GM12878 (cell line): ENCODE results near the gene FKBP2. TPM values are rescaled to one million over a fixed set of nuclear protein-coding genes. Genes with fewer than 3 reads are reported as not detected.
A peak's percentile ranks its signal among the peaks of the same experiment; 100 is the strongest.

Experiments
- ATAC-seq: fragments of 200-7000 bp; cut with Tn5 transposase; 3 replicates; pipeline ENCODE4 v1.9.1; 2020; ENCODE audit warnings: mild to moderate bottlenecking, moderate library complexity
- BruUV-seq: library from RNA; stranded (reverse); fragments of 400-500 nt; replicated peaks from 2 replicates; lab custom pipeline; 2021; lab: Mats Ljungman, UMichigan
- CTCF ChIA-PET: fragments of 300-600 bp; sonication (Branson Sonifier 250); formaldehyde crosslinking; extraction: SDS; loops from one replicate; lab custom pipeline; 2021; ENCODE audit warnings: inconsistent platforms; lab: Yijun Ruan, JAX
- POLR2A ChIA-PET: fragments of 350-600 bp; formaldehyde crosslinking; extraction: SDS; loops from one replicate; lab custom pipeline; 2021; ENCODE audit warnings: inconsistent platforms; lab: Charles Lee
- RAD21 ChIA-PET: fragments of 300-600 bp; sonication (Branson Sonifier 250); formaldehyde crosslinking; loops from one replicate; lab custom pipeline; 2023; ENCODE audit warnings: antibody characterized with exemption; ENCODE audit not compliant: unreplicated experiment; lab: Charles Lee
- SMC1A ChIA-PET: fragments of 300-600 bp; sonication (Branson Sonifier 250); formaldehyde crosslinking; loops from one replicate; lab custom pipeline; 2023; ENCODE audit not compliant: unreplicated experiment, uncharacterized antibody; lab: Charles Lee
- DNase-seq: peaks from one replicate; pipeline ENCODE4 v3.0.0-alpha.2; 2011; ENCODE audit warnings: low read depth, low spot score
- FAIRE-seq: peaks from 3 replicates; lab custom pipeline; 2011; peaks lifted over from hg19 to GRCh38; lab: Jason Lieb, UNC
- H2AFZ ChIP-seq: 2 replicates; pipeline ENCODE4 v1.6.0; 2011; ENCODE audit warnings: low read depth, low read length, control low read depth; ENCODE audit not compliant: control insufficient read depth
- H3K27ac ChIP-seq: 2 replicates; pipeline ENCODE4 v1.5.1; 2011; ENCODE audit warnings: control low read depth; ENCODE audit not compliant: control insufficient read depth, insufficient read depth
- H3K27me3 ChIP-seq, 2 experiments: replicated peaks in 1 of 2; 2 replicates each; pipeline versions ENCODE4 v1.6.0 to v1.6.1; 2011; ENCODE audit warnings: low read length in 1 of 2; ENCODE audit not compliant: control insufficient read depth in 2 of 2, insufficient read depth in 2 of 2
- H3K36me3 ChIP-seq, 2 experiments: 2 replicates each; pipeline ENCODE4 v1.5.1; 2011; ENCODE audit warnings: low read length in 1 of 2; ENCODE audit not compliant: control insufficient read depth in 2 of 2, insufficient read depth in 2 of 2
- H3K4me1 ChIP-seq: 2 replicates; pipeline ENCODE4 v1.6.1; 2011; ENCODE audit warnings: mild to moderate bottlenecking, low read length, moderate library complexity, mixed read lengths; ENCODE audit not compliant: control insufficient read depth, insufficient read depth
- H3K4me2 ChIP-seq: 2 replicates; pipeline ENCODE4 v1.6.0; 2011; ENCODE audit warnings: control low read depth; ENCODE audit not compliant: control insufficient read depth, insufficient read depth
- H3K4me3 ChIP-seq: fragments of 200-600 bp; sonication (generic); 2 replicates; pipeline ENCODE4 v1.5.1; 2016
- H3K79me2 ChIP-seq: 2 replicates; pipeline ENCODE4 v1.6.0; 2011; ENCODE audit warnings: low read length; ENCODE audit not compliant: control insufficient read depth, insufficient read depth
- H3K9ac ChIP-seq: 2 replicates; pipeline ENCODE4 v1.8.0; 2011; ENCODE audit warnings: low read length, control low read depth, mixed read lengths; ENCODE audit not compliant: control insufficient read depth, insufficient read depth
- H3K9me3 ChIP-seq: replicated peaks from 3 replicates; pipeline ENCODE4 v1.5.1; 2011; ENCODE audit warnings: mild to moderate bottlenecking, low read length; ENCODE audit not compliant: control insufficient read depth, insufficient read depth
- H4K20me1 ChIP-seq: 2 replicates; pipeline ENCODE4 v1.6.0; 2011; ENCODE audit not compliant: control insufficient read depth, insufficient read depth
- HCFC1 ChIP-seq: fragments of 150-350 bp; IDR thresholded peaks from 2 replicates; pipeline ENCODE4 v1.6.1; 2014; ENCODE audit warnings: low read length
- HSF1 ChIP-seq: fragments of 150-350 bp; IDR thresholded peaks from 2 replicates; pipeline ENCODE4 v1.6.1; 2014; ENCODE audit warnings: mild to moderate bottlenecking, low read depth, low read length
- PML ChIP-seq: IDR thresholded peaks from 2 replicates; pipeline ENCODE4 v1.6.1; 2012; ENCODE audit warnings: low read length, inconsistent platforms
- POLR2A ChIP-seq: IDR thresholded peaks from 2 replicates; pipeline ENCODE4 v1.6.1; 2011; ENCODE audit warnings: low read depth, mild to moderate bottlenecking, low read length
- USF2 ChIP-seq: IDR thresholded peaks from 2 replicates; pipeline ENCODE4 v1.6.1; 2011; ENCODE audit warnings: low read depth, low read length, improper control_type of control experiment, borderline replicate concordance
- ZNF207 ChIP-seq: fragments of 450-650 bp; IDR thresholded peaks from 2 replicates; pipeline ENCODE4 v1.6.1; 2014; ENCODE audit warnings: antibody characterized with exemption, mild to moderate bottlenecking, borderline replicate concordance
- WGBS: methylation state at CpG from one replicate; pipeline ENCODE4 v1.1.6; 2016; ENCODE audit warnings: low lambda C conversion rate; ENCODE audit not compliant: insufficient replicate concordance, insufficient coverage; ENCODE audit errors: missing lambda C conversion rate; 5-methylcytosine and 5-hydroxymethylcytosine counted together
- in situ Hi-C: fragments of 300-500 bp; cut with MboI; formaldehyde crosslinking; loops from 9 replicates; pipeline ENCODE4 v1.14.3; 2018; ENCODE audit warnings: mixed read lengths
- intact Hi-C: fragments of 100-400 bp; cut with micrococcal nuclease; formaldehyde crosslinking; loops from one replicate; pipeline ENCODE4 v1.14.2; 2022; ENCODE audit not compliant: unreplicated experiment
- polyA plus RNA-seq, 11 experiments: library from polyadenylated mRNA; depleted of rRNA in 4 of 11; unstranded in 6 of 11; stranded (reverse) in 5 of 11; fragments of >200 nt; fragmentation: Nextera tagmentation in 4 of 11; fragmentation: Illumina TruSeq in 1 of 11; extraction: Ambion mirVana in 4 of 11; extraction: Trizol in 1 of 11; gene quantifications; 1 replicate in 1 of 11; 2 replicates in 10 of 11; pipeline versions ENCODE4 v1.2.1 to v1.2.3, GENCODE V29; 2011 to 2016; ENCODE audit warnings: inconsistent platforms in 2 of 11, missing spikeins in 2 of 11, low read depth in 1 of 11
- total RNA-seq, 4 experiments: library from RNA; depleted of rRNA in 3 of 4; stranded (reverse); fragments of >200 nt in 3 of 4; fragmentation: Illumina TruSeq in 1 of 4; extraction: Trizol in 1 of 4; gene quantifications; 2 replicates each; pipeline versions ENCODE4 v1.2.1 to v1.2.3, GENCODE V29; 2013 to 2021
- TF ChIP-seq, protein P1 (sequence below), 3 experiments: IDR thresholded peaks in 2 of 3; conservative IDR thresholded peaks in 1 of 3; 2 replicates each; pipeline ENCODE4 v1.5.1; 2011; ENCODE audit warnings: low read depth in 3 of 3, low read length in 3 of 3, mild to moderate bottlenecking in 3 of 3, control low read depth in 2 of 3, moderate library complexity in 2 of 3, inconsistent platforms in 1 of 3, mixed read lengths in 1 of 3; ENCODE audit not compliant: control insufficient read depth in 2 of 3, insufficient read depth in 1 of 3; ENCODE audit errors: extremely low read depth in 1 of 3

The FKBP2 gene
- total and polyA plus RNA-seq, 10 of the 15 experiments (the other 5 are each of a cell fraction or from before 2014, with no cell fraction given), result 1.8 to 99.7 (median 39.5) TPM

GRCh38 chr11:64218628-64219353 lies 22.1 kb upstream of the FKBP2 start (continued):
- TF ChIP-seq, protein P1, sequence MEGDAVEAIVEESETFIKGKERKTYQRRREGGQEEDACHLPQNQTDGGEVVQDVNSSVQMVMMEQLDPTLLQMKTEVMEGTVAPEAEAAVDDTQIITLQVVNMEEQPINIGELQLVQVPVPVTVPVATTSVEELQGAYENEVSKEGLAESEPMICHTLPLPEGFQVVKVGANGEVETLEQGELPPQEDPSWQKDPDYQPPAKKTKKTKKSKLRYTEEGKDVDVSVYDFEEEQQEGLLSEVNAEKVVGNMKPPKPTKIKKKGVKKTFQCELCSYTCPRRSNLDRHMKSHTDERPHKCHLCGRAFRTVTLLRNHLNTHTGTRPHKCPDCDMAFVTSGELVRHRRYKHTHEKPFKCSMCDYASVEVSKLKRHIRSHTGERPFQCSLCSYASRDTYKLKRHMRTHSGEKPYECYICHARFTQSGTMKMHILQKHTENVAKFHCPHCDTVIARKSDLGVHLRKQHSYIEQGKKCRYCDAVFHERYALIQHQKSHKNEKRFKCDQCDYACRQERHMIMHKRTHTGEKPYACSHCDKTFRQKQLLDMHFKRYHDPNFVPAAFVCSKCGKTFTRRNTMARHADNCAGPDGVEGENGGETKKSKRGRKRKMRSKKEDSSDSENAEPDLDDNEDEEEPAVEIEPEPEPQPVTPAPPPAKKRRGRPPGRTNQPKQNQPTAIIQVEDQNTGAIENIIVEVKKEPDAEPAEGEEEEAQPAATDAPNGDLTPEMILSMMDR (IDR thresholded peaks at IDR 0.05 in 2 of 3, conservative IDR thresholded peaks at IDR 0.05 in 1 of 3; ENCODE audit: control insufficient read depth in 2 of 3, extremely low read depth in 1 of 3, insufficient read depth in 1 of 3, low read depth in 3 of 3, low read length in 3 of 3), result no peak
- TF ChIP-seq PML (no peak), HCFC1 (no peak), ZNF207 (no peak)

DNA sequence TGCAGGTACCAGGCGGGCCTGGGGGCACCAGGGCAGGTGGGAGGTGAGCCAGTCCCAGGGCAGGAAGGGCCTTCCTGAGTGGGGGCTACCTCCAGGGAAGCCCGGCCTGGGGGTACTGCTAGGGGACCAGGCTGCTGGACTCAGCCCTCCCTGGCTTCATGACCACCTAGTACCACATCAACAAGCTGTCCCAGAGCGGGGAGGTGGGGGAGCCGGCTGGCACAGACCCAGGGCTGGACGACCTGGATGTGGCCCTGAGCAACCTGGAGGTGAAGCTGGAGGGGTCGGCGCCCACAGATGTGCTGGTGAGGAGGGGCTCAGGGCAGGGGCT lies 21.6 kb upstream of the FKBP2 start:
- 84% methylated on average over 7 of the region's 7 CpGs for WGBS
- no peak for TF ChIP-seq HSF1
- peak; percentile 48; the same call in 1 of the 2 replicates for TF ChIP-seq POLR2A
- no peak for TF ChIP-seq USF2
- H3K27ac ChIP-seq, result no peak overlapping the region
- SMC1A ChIA-PET, result no interaction called here
- RAD21 ChIA-PET, result no interaction called here
- no peak overlapping the region for H2AFZ ChIP-seq
- intact Hi-C loops, result no loop called here
- no peak for FAIRE-seq
- BruUV-seq, result no TSS peak
- ATAC-seq, result no peak
- no peak for DNase-seq
- CTCF ChIA-PET, result interaction anchor here (4.2 kb wide), 1 partner anchor 14 kb away, joined by 14 read pairs; the partner anchor contains the start of gene FERMT3
- H3K4me3 ChIP-seq, result no peak overlapping the region
- POLR2A ChIA-PET, result interaction anchor here (1.0 to 2.6 kb wide), 2 partner anchors 9 to 13 kb away, joined by 3 to 11 read pairs; partner anchors contain the start of gene FERMT3
- H3K79me2 ChIP-seq, result peaks cover 1% of the 10 kb centered on the region; the same call in 1 of the 2 replicates
- no peak overlapping the region for H3K9ac ChIP-seq
- no peaks in the 10 kb centered on the region for H3K27me3 ChIP-seq
- peaks cover 25 to 30% of the 10 kb centered on the region in 2 experiments for H3K36me3 ChIP-seq
- H4K20me1 ChIP-seq, result no peaks in the 10 kb centered on the region
- H3K4me2 ChIP-seq, result no peak overlapping the region
- H3K9me3 ChIP-seq, result no peaks in the 10 kb centered on the region
- in situ Hi-C loops, result no loop called here
- no peaks in the 10 kb centered on the region; the same call in 1 of the 2 replicates for H3K4me1 ChIP-seq
